ENCODE data around the gene NMRAL1.

GRCh38 chr16:4472880-4473279, 1.5 kb downstream of the NMRAL1 start:
- TF ChIP-seq CTCF (IDR thresholded peaks at IDR 0.05; ENCODE audit: low read depth, low read length) (no peak), EZH2phosphoT487 (IDR thresholded peaks at IDR 0.05; ENCODE audit: low read depth) (no peak)

Data from OCI-LY3 (cell line).